Caco-2 (cell line): ENCODE data around the gene FBXO40. TPM values are rescaled to one million over a fixed set of nuclear protein-coding genes. Genes with fewer than 3 reads are reported as not detected.
A peak's percentile ranks its signal among the peaks of the same experiment; 100 is the strongest.

Experiments used
- Bru-seq: library from RNA; stranded (reverse); fragments of 400-500 nt; gene quantifications from one replicate; lab custom pipeline; 2021; lab: Mats Ljungman, UMichigan
- BruChase-seq, 2 experiments: library from RNA; stranded (reverse); fragments of 400-500 nt; gene quantifications; one replicate each; lab custom pipeline; 2021; lab: Mats Ljungman, UMichigan
- BruUV-seq: library from RNA; stranded (reverse); fragments of 400-500 nt; replicated peaks from 2 replicates; lab custom pipeline; 2021; lab: Mats Ljungman, UMichigan
- CTCF ChIA-PET: fragments of 300-600 bp; sonication (Branson Sonifier 250); formaldehyde crosslinking; loops from one replicate; lab custom pipeline; 2022; ENCODE audit warnings: antibody characterized with exemption; lab: Charles Lee
- POLR2A ChIA-PET: fragments of 300-600 bp; sonication (Branson Sonifier 250); formaldehyde crosslinking; loops from one replicate; lab custom pipeline; 2022; ENCODE audit warnings: antibody characterized with exemption; lab: Charles Lee
- DNase-seq, 2 experiments: peaks; one replicate each; pipeline versions ENCODE4 v3.0.0 to v3.0.0-alpha.2; 2020 to 2022
- H3K27me3 ChIP-seq: replicated peaks from 2 replicates; pipeline ENCODE4 v1.6.0; 2011; ENCODE audit warnings: low read length; ENCODE audit not compliant: control insufficient read depth, insufficient read depth
- H3K36me3 ChIP-seq: 2 replicates; pipeline ENCODE4 v1.5.1; 2011; ENCODE audit warnings: low read length; ENCODE audit not compliant: control insufficient read depth, insufficient read depth
- H3K4me1 ChIP-seq: fragments of 250-450 bp; sonication (Bioruptor Pico); 2 replicates; pipeline ENCODE4 v1.5.1; 2020; ENCODE audit warnings: mild to moderate bottlenecking
- H3K4me3 ChIP-seq: 2 replicates; pipeline ENCODE4 v1.5.1; 2011; ENCODE audit warnings: low read depth, mild to moderate bottlenecking, control low read depth, low read length
- H3K9me3 ChIP-seq: fragments of 250-450 bp; sonication (Bioruptor Pico); 2 replicates; pipeline ENCODE4 v1.5.1; 2020; ENCODE audit warnings: mild to moderate bottlenecking, moderate library complexity
- H3K27ac Mint-ChIP-seq: one replicate; pipeline ENCODE4 v1.8.0; 2022; ENCODE audit warnings: mixed read lengths; ENCODE audit not compliant: unreplicated experiment
- H3K27me3 Mint-ChIP-seq: one replicate; pipeline ENCODE4 v1.8.0; 2022; ENCODE audit warnings: mixed read lengths; ENCODE audit not compliant: insufficient read depth, unreplicated experiment
- H3K36me3 Mint-ChIP-seq: one replicate; pipeline ENCODE4 v1.8.0; 2022; ENCODE audit warnings: mild to moderate bottlenecking, mixed read lengths; ENCODE audit not compliant: insufficient read depth, unreplicated experiment
- H3K4me1 Mint-ChIP-seq: one replicate; pipeline ENCODE4 v1.8.0; 2022; ENCODE audit warnings: low read depth, mixed read lengths; ENCODE audit not compliant: unreplicated experiment
- H3K4me3 Mint-ChIP-seq: one replicate; pipeline ENCODE4 v1.8.0; 2022; ENCODE audit warnings: mild to moderate bottlenecking, moderate library complexity, mixed read lengths; ENCODE audit not compliant: unreplicated experiment
- H3K9me3 Mint-ChIP-seq: one replicate; pipeline ENCODE4 v1.8.0; 2022; ENCODE audit warnings: mixed read lengths; ENCODE audit not compliant: unreplicated experiment
- intact Hi-C: fragments of 100-400 bp; cut with micrococcal nuclease; formaldehyde crosslinking; loops from one replicate; pipeline ENCODE4 v1.10.0; 2022; ENCODE audit not compliant: unreplicated experiment
- long read RNA-seq: library from polyadenylated mRNA; stranded (forward); transcript quantifications from one replicate; pipeline ENCODE4 v2.0.0, GENCODE V29; 2022
- total RNA-seq: library from RNA; stranded (reverse); gene quantifications from 2 replicates; pipeline ENCODE4 v1.2.3, GENCODE V29; 2022
- TF ChIP-seq, protein P1 (sequence below), 2 experiments: fragments of 200-600 bp in 1 of 2; IDR thresholded peaks; 1 replicate in 1 of 2; 2 replicates in 1 of 2; pipeline versions ENCODE4 v1.5.1 to v1.8.0; 2011 to 2022; ENCODE audit warnings: antibody characterized with exemption in 1 of 2, control low read depth in 1 of 2, inconsistent platforms in 1 of 2, low read depth in 1 of 2, low read length in 1 of 2, mild to moderate bottlenecking in 1 of 2, moderate library complexity in 1 of 2; ENCODE audit not compliant: insufficient read depth in 1 of 2, severe bottlenecking in 1 of 2, unreplicated experiment in 1 of 2

FBXO40 gene
- total RNA-seq (not detected in 2 replicates), Bru-seq, nascent RNA (not detected), BruChase-seq, experiment 1, labeled RNA remaining after a 2-hour chase (not detected), BruChase-seq, experiment 2, labeled RNA remaining after a 6-hour chase (not detected)
- long read RNA-seq: 0 reads

DNA sequence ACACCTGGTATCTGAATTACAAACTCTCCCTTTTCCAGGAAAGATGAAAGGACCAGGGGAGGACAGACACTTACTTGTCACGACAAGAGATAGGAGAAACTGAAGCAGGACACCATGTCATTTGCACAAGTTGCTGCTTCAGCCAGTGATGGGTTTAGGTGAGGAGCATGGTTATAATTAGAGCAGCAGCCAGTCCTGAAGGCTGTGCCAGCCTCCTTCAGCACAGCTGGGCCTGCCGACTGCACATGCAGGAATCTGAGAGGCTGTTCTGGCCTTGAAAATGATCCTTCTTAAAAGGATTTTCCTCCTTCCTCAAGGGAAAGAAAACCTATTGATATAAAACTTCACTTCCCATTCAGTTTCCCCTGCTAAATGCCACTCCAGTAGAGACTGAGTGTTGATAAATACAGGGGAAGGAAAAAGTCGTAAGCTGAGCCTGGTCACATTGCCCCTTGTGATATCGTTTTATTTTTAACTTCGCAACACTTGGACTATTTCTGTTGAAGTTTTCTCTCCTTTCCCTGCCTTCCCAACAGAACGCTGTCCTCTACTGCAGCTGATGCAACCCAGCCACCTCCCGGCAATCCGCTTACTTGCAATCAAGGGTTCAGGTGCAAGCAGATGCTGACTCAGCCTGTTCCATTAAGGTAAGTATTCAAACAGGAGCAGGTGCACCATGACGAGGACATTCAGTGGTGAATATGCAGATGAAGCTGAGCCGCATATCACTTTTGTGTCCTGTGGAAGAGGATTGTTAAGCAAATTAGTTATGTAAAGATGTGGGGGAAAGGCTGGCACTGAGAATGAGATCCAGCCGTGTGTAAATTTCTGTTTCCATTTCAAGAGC is at the start of gene FBXO40:
TSS of gene FBXO40 (plus strand) at position 524 of the 847 bp plus-strand sequence. CDS start 27,197 bp downstream, outside the sequence.
- no peaks in the 10 kb centered on the region for H3K36me3 ChIP-seq
- DNase-seq: no peak
- no peak within 1 kb of the TSS for H3K27ac Mint-ChIP-seq
- H3K36me3 Mint-ChIP-seq: no peaks in the 10 kb centered on the region
- POLR2A ChIA-PET: no interaction called here
- H3K27me3 Mint-ChIP-seq: no peaks in the 10 kb centered on the region
- intact Hi-C loops: no loop called here
- no peak within 1 kb of the TSS for H3K4me3 Mint-ChIP-seq
- H3K4me1 ChIP-seq: no peaks in the 10 kb centered on the region
- CTCF ChIA-PET: no interaction called here
- no peaks in the 10 kb centered on the region for H3K9me3 Mint-ChIP-seq
- no peak within 1 kb of the TSS for H3K4me3 ChIP-seq
- no peaks in the 10 kb centered on the region for H3K4me1 Mint-ChIP-seq
- H3K27me3 ChIP-seq: no peaks in the 10 kb centered on the region
- no TSS peak for BruUV-seq
- TF ChIP-seq, protein P1, sequence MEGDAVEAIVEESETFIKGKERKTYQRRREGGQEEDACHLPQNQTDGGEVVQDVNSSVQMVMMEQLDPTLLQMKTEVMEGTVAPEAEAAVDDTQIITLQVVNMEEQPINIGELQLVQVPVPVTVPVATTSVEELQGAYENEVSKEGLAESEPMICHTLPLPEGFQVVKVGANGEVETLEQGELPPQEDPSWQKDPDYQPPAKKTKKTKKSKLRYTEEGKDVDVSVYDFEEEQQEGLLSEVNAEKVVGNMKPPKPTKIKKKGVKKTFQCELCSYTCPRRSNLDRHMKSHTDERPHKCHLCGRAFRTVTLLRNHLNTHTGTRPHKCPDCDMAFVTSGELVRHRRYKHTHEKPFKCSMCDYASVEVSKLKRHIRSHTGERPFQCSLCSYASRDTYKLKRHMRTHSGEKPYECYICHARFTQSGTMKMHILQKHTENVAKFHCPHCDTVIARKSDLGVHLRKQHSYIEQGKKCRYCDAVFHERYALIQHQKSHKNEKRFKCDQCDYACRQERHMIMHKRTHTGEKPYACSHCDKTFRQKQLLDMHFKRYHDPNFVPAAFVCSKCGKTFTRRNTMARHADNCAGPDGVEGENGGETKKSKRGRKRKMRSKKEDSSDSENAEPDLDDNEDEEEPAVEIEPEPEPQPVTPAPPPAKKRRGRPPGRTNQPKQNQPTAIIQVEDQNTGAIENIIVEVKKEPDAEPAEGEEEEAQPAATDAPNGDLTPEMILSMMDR (IDR thresholded peaks at IDR 0.05; ENCODE audit: insufficient read depth in 1 of 2, low read depth in 1 of 2, low read length in 1 of 2, severe bottlenecking in 1 of 2, unreplicated experiment in 1 of 2): no peak
- no peaks in the 10 kb centered on the region for H3K9me3 ChIP-seq

GRCh38 chr3:121545049-121545573 is 48.1 kb upstream of the FBXO40 start:
- CTCF ChIA-PET: interaction anchor here (2.0 to 2.3 kb wide), 2 partner anchors 445 to 451 kb away, joined by 10 to 11 read pairs; no protein-coding TSS in a partner anchor
- H3K4me3 Mint-ChIP-seq: peak overlapping the region; percentile 90
- H3K36me3 Mint-ChIP-seq: peaks cover 34% of the 10 kb centered on the region
- no peaks in the 10 kb centered on the region for H3K36me3 ChIP-seq
- no peaks in the 10 kb centered on the region for H3K9me3 ChIP-seq
- no peaks in the 10 kb centered on the region for H3K27me3 ChIP-seq
- H3K27me3 Mint-ChIP-seq: no peaks in the 10 kb centered on the region
- BruUV-seq: no TSS peak
- H3K4me3 ChIP-seq: peak overlapping the region; percentile 72
- peak in 1 of 2 experiments; percentile 35 for DNase-seq
- H3K9me3 Mint-ChIP-seq: no peaks in the 10 kb centered on the region
- POLR2A ChIA-PET: no interaction called here
- no peaks in the 10 kb centered on the region for H3K4me1 Mint-ChIP-seq
- TF ChIP-seq, protein P1 (IDR thresholded peaks at IDR 0.05; ENCODE audit: insufficient read depth in 1 of 2, low read depth in 1 of 2, low read length in 1 of 2, severe bottlenecking in 1 of 2, unreplicated experiment in 1 of 2): no peak
- intact Hi-C loops: loop anchor here (5.0 kb wide), 3 partner anchors 117 to 837 kb away; partner anchors contain the start of genes FAM162A, HCLS1 and MIX23
- peaks cover 5% of the 10 kb centered on the region for H3K4me1 ChIP-seq
- peak overlapping the region; percentile 92 for H3K27ac Mint-ChIP-seq
